Thyroid gland (tissue), 4 donors: ENCODE results near the gene CLEC18B. TPM values are rescaled to one million over a fixed set of nuclear protein-coding genes. Genes with fewer than 3 reads are reported as not detected.
"Not testable (repeated sequence)": the region's sequence is repeated elsewhere in the genome, so short reads cannot be mapped to it uniquely, and the experiment has no call there.

Source experiments
- DNase-seq, 2 donors: peaks; one replicate each; pipeline ENCODE4 v3.0.0-alpha.2; 2019
- H3K27ac ChIP-seq, 3 donors: fragments of 200-600 bp; sonication (generic); 1 replicate in 2 of 3; 2 replicates in 1 of 3; pipeline ENCODE4 v1.5.1; 2016 to 2019; ENCODE audit warnings: mild to moderate bottlenecking in 1 of 3, moderate library complexity in 1 of 3
- H3K27me3 ChIP-seq: fragments of 200-600 bp; sonication (generic); one replicate; pipeline ENCODE4 v1.5.1; 2019
- H3K36me3 ChIP-seq, 2 donors: fragments of 200-600 bp; sonication (generic); one replicate each; pipeline ENCODE4 v1.5.1; 2016 to 2019
- H3K4me1 ChIP-seq, 2 donors: fragments of 200-600 bp; sonication (generic); one replicate each; pipeline ENCODE4 v1.5.1; 2017 to 2019
- H3K4me3 ChIP-seq, 3 donors: fragments of 200-600 bp; sonication (generic); replicated peaks in 1 of 3; 1 replicate in 2 of 3; 2 replicates in 1 of 3; pipeline ENCODE4 v1.5.1; 2016; ENCODE audit warnings: mild to moderate bottlenecking in 1 of 3
- H3K9me3 ChIP-seq: fragments of 200-600 bp; sonication (generic); one replicate; pipeline ENCODE4 v1.5.1; 2017
- POLR2A ChIP-seq, 2 donors: fragments of 450-650 bp; IDR thresholded peaks; one replicate each; pipeline ENCODE4 v1.6.1; 2017; ENCODE audit warnings: antibody characterized with exemption in 2 of 2, mild to moderate bottlenecking in 2 of 2, moderate library complexity in 1 of 2
- WGBS, 2 donors: methylation state at CpG; one replicate each; pipeline ENCODE4 v1.1.5; 2017; 5-methylcytosine and 5-hydroxymethylcytosine counted together
- intact Hi-C: fragments of 100-400 bp; cut with DNase I; formaldehyde crosslinking; loops from one replicate; pipeline ENCODE4 v1.15.1; 2023
- total RNA-seq, 4 donors: library from RNA; depleted of rRNA; stranded (reverse); fragments of >200 nt; gene quantifications; one replicate each; pipeline ENCODE4 v1.2.3, GENCODE V29; 2016

The CLEC18B gene
- total RNA-seq, 4 donors from 2014 or later, result 0.67 TPM; not detected in 3

DNA sequence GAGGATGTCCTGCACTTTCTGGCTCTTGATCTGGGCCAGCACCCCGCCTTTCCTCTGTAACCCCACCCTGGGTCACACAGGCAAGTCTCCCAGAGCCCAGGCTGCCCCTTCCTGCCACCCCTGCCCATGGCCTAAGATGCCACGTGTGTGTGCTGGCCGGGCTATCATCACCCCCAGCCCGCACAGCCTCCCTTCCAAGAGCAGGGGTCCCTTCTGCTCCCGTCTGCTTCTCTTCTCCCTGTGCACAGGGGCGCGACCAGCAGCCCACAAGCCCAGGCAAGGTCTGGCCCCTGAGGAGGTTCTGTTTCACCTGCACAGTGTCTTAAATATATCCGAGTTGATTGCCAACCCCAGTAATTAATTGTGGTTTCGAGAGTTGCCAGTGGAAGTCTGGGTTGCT, 10.3 kb downstream of the CLEC18B start:
- H3K4me3 ChIP-seq, H3K9me3 ChIP-seq, H3K4me1 ChIP-seq, H3K36me3 ChIP-seq, H3K27me3 ChIP-seq, intact Hi-C loops, DNase-seq, H3K27ac ChIP-seq: not testable (repeated sequence)
- 94 to 100% methylated on average over 2 to 9 of the region's 9 CpGs for WGBS, 2 donors

DNA sequence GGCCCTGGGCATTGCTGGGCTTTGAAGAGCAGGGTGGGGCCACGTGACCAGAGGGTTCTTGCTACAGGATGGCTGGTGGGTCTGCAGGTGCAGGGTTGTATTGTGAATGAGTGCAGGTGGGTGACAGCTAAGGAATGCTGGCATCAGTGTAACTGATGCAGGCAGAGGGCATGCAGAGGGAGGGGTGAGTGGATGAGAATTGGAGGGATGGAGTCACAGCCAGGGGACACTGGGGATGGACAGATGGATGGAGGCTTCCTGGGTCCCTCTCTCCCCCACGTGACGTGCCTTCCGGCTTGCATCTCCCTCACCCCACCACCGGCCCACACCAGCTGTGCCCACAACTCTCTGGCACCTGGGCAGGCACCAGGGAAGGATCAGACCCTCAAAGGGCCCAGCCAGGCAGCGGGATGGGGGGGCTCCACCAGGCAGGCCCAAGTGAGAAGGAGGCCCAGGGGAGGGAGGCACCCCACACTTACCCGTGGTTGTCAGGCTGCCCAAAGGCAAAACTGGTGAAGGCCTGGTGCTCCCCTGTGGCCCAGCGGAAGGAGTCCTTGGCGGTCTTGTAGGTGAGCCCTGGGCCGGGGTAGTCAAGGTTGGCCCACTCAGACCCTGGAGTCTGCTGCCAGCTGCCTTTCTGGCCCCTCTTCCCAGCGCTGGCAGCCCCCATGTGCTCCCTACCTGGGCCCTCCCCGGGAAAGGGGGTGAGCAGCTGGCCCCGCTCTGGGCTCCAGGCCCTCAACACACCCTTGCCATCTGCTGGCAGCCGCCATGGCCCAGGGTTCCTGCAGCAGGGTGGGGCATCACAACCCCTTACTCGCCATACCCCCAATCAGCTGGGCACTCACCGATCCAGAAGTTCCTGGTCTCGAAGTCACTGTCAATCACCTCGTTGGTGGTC, 11.0 kb downstream of the CLEC18B start:
- DNase-seq, intact Hi-C loops, H3K27ac ChIP-seq, H3K36me3 ChIP-seq, H3K4me3 ChIP-seq, H3K9me3 ChIP-seq, H3K27me3 ChIP-seq, H3K4me1 ChIP-seq: not testable (repeated sequence)
- WGBS, 2 donors, result 84 to 85% methylated on average over 7 to 10 of the region's 18 CpGs

DNA sequence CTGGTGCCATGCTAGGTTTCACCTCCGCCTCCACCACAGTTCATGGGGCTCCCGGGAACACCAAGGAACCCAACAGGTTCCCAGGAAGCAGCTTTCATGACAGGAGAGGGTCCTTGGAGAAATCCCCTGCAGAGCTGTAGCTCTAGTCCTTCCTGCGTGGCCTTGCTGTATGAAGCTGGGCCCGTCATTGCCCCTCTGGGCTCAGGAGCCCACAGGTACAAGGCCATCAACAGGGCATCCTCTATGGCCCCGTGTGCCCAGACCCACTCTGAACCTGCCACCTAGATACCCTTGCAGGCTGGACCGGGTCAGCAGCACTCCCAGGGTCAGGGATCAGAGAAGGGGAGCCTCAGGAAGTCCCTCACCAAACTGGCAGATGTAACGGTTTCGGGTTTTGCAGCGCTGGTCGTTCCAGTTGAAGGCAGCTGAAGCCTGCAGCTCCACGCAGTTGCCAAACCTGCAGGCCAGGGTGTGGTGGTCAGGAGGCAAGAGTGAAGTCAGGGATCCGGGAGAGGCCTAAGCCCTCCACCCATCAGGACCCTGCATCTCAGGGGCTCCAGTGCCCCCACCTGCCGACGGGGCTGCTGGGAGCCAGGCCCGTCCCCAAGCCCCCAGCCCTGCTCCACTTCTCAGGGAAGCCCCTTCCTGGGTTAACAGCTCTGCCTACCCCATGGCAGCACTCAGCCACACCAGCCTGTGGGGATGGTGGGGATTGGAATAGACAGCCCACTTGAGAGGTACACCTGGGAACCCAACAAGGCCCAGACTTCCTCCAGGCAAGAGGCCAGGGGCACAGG, 11.9 kb downstream of the CLEC18B start:
- WGBS, 2 donors, result 77 to 98% methylated on average over 3 to 6 of the region's 15 CpGs
- H3K36me3 ChIP-seq, H3K27ac ChIP-seq, H3K27me3 ChIP-seq, H3K4me3 ChIP-seq, H3K4me1 ChIP-seq, intact Hi-C loops, H3K9me3 ChIP-seq, DNase-seq: not testable (repeated sequence)

DNA sequence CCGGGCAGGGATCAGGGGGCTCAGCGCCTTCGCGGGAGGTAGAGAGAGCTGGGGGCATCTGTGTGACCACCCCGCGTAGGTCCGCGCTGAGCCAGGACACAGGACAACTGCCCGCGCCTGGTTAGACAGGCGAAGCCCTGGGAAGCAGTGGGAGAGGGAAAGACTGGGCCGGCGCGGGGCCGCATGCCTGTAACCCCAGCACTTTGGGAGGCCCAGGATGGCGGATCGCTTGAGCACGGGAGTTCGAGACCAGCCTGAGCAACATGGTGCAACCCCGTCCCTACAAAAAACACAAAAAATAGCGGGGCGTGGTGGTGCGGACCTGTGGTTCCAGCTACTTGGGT, 13.9 kb downstream of the CLEC18B start:
- DNase-seq, result peak; percentile 44 to 54
- H3K4me1 ChIP-seq, H3K27me3 ChIP-seq, intact Hi-C loops, H3K36me3 ChIP-seq, H3K9me3 ChIP-seq: not testable (repeated sequence)
- Histone ChIP-seq H3K27ac (peak overlapping the region; percentile 73 to 79 (median 78)), H3K4me3 (peak overlapping the region in 1 of 3 donors; percentile 28)
- WGBS, 2 donors, result 8 to 31% methylated on average over 10 to 13 of the region's 23 CpGs

DNA sequence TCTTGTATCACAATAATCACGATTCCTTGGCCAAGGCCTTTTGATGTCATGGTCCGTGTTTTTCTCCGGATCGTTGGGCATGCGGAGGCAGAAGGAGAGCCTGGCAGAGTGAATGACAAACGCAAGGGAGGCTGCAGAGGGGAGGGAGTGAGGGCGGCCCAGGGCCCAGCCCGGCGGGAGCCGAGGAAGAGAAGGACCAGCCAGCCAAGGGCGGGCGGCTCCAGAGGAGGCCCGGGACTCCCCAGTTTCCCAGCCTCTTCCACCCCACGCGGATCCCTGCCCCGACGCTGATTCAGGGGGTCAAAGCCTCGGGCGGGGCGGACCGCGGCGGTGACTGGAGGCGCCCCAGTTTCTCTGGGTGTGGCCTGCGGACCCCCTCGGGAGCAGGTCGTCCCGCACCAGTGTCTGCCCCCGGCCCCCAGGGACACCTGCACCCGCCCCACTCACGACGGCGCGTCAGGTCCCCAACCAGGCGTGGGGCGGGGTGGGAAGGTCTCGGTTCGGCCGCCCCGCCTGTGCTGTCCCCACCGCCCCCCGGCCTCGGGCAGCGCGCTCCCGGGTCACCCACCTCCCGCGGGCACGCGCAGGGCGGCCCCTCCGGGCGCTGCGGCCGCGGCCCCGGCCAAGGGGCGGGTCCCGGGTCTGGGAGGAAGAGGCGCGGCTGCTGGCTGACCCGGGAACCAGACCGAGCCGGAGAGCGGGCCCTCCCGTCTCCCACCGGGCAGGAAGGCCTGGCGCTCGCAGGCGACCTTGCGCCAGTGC, 14.5 kb downstream of the CLEC18B start:
- H3K27ac ChIP-seq, result peak overlapping the region; percentile 73 to 79 (median 78)

DNA sequence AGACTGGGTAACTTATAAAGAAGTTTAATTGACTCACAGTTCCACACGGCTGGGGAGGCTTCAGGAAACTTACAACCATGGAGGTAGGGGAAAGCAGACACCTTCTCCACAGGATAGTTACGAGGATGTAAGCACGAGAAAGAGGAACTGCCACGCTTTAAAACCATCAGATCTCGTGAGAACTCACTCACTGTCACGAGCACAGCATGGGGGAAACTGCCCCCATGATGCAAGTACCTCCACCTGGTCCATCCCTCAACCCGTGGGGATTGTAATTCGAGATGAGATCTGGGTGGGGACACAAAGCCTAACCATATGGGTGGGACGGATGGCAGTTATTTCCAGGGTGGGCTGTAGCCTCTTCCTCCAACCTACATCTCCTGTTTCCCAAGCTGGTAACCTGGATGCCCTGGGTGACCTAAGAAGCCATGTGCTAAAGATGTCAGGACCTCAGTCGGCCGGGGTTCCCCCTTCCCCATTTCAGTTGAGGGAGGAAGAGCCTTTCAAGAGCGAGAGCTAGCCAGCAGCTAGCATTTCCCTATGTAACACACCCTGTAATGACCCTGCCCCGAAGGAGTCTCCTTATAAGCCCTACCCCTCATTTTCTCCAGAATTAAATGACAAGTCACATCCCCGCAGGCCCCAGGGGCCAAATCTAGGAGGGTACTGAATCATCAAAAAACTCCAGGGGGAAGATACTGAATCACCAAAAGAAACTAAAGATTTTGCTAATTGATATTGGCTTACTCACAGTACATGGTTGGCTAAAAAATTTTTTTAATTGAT, 16.9 kb downstream of the CLEC18B start:
- H3K36me3 ChIP-seq, H3K4me1 ChIP-seq, H3K4me3 ChIP-seq, DNase-seq, intact Hi-C loops, H3K27ac ChIP-seq, H3K27me3 ChIP-seq, H3K9me3 ChIP-seq: not testable (repeated sequence)
- 62 to 72% methylated on average over 5 to 8 of the region's 14 CpGs for WGBS, 2 donors

More for the DNA sequence above, 14.5 kb downstream of the CLEC18B start:
- peak overlapping the region in 1 of 3 donors; percentile 28 for H3K4me3 ChIP-seq
- intact Hi-C loops, H3K4me1 ChIP-seq, H3K36me3 ChIP-seq, H3K27me3 ChIP-seq, H3K9me3 ChIP-seq: not testable (repeated sequence)
- WGBS, 2 donors, result no CpG with 5 or more reads among the region's 71 CpGs
- TF ChIP-seq POLR2A (IDR thresholded peaks at IDR 0.05), result peak in 1 of 2 donors; percentile 20
- DNase-seq, result peak; percentile 47 to 54

DNA sequence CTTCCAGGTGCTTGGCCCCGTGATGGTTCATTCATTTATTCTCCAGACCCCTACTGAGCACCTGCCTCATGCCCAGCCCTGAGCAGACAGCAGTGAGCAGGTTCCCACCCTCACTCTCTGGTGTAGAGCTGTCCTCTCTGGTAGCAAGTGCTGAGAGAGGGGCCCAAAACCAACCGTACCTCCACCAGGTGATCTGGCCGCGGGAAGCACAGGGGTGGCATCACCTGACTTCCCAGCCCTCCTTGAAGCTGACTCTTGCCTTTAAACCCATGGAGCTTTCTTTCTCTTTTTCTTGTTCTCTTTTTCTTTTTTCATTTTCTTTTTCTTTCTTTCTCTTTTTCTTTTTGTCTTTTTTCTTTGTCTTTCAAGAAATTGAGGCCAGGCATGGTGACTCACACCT, 21.0 kb downstream of the CLEC18B start:
- H3K27me3 ChIP-seq, H3K4me3 ChIP-seq, intact Hi-C loops, H3K9me3 ChIP-seq, DNase-seq, H3K27ac ChIP-seq, H3K36me3 ChIP-seq: not testable (repeated sequence)
- peaks cover 13 to 24% of the 10 kb centered on the region in 2 donors for H3K4me1 ChIP-seq
- 92 to 94% methylated on average over 3 of the region's 4 CpGs for WGBS, 2 donors

DNA sequence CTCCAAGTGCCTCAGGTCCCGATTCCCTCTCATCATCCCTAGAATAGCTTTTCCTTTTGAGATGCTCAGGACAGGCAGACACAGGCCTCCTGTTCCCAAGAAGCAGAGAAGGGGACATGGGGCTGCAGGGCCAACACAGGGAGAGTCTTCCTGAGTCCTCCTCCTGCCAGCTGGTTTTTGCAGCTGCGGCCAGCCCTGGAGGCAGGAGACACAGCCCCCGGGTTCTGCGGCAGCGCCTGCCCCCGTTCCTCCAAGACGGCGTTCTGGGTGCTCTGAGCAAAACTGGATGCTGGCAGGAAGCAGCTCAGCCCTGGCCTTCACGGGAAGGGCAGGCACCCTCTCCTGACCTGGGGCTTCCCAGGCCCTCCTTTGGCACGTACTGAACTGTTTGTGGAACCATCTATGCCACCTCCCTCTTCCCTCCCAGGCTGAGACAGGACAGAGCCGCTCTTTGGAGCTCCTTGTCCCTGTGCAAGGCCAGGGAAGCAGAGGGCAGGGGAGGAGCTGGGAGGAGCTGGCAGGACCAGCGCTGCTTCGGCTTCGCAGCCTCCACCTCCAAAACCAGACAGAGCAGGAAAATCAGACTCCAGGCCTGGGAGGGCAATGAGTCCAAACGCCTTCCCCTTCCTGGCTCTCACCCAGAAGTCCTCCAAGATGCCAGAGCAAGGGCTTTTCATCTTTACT, 22.9 kb downstream of the CLEC18B start:
- Histone ChIP-seq H3K27ac (peak overlapping the region; percentile 24 to 46 (median 33)), H3K4me1 (peaks cover 13 to 24% of the 10 kb centered on the region in 2 donors)
- H3K4me3 ChIP-seq, H3K36me3 ChIP-seq, intact Hi-C loops, H3K27me3 ChIP-seq, H3K9me3 ChIP-seq: not testable (repeated sequence)
- peak; percentile 80 for DNase-seq
- WGBS, 2 donors, result 42 to 64% methylated on average over 1 to 10 of the region's 15 CpGs

DNA sequence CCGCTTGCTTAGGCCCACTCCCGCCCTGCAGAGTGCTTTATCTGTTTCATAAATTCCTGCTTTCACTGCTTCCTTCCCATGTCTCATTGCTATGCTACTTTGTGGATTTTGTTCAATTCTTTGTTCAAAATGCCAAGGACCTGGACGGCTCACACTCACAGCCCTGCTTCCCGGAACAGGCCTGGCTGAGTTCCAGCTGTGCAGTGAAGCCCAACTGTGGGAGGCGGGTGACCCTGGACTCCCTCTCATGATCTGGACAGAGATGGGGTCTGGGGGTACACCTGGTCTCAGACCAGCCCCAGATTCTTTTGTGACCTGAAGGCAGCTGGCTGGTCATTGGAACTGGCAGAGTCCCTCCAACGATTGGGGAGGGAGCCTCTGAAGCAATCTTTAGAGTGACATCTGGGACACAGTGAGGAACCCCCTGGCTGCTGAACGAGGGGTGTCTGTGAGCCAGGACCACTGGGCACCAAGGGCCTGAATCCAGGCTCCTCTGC, 24.7 kb downstream of the CLEC18B start:
- peak overlapping the region; percentile 69 to 91 (median 74) for H3K27ac ChIP-seq
- intact Hi-C loops, H3K27me3 ChIP-seq, H3K36me3 ChIP-seq, H3K4me3 ChIP-seq, H3K9me3 ChIP-seq: not testable (repeated sequence)
- peaks cover 13 to 24% of the 10 kb centered on the region in 2 donors for H3K4me1 ChIP-seq
- peak; percentile 83 to 88 for DNase-seq
- 14 to 19% methylated on average over 7 of the region's 7 CpGs for WGBS, 2 donors

DNA sequence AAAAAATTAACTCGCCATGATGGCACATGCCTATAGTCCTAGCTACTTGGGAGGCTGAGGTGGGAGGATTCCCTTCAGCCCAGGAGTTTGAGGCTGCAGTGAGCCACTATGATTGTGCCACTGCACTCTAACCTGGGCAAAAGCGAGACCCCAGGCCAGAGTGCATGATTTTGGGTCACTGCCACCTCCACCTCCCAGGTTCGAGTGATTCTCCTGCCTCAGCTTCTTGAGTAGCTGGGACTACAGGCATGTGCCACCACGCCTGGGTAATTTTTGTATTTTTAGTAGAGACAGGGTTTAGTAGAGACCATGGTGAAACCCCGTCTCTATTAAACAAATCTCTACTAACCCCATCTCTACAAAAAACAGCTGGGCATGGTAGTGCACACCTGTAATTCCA, 26.7 kb downstream of the CLEC18B start:
- H3K27me3 ChIP-seq, H3K27ac ChIP-seq, H3K4me3 ChIP-seq, intact Hi-C loops, H3K36me3 ChIP-seq, H3K9me3 ChIP-seq: not testable (repeated sequence)
- peaks cover 13 to 24% of the 10 kb centered on the region in 2 donors for H3K4me1 ChIP-seq
- 30 to 38% methylated on average over 3 to 5 of the region's 5 CpGs for WGBS, 2 donors
- DNase-seq, result peak; percentile 45 to 48

DNA sequence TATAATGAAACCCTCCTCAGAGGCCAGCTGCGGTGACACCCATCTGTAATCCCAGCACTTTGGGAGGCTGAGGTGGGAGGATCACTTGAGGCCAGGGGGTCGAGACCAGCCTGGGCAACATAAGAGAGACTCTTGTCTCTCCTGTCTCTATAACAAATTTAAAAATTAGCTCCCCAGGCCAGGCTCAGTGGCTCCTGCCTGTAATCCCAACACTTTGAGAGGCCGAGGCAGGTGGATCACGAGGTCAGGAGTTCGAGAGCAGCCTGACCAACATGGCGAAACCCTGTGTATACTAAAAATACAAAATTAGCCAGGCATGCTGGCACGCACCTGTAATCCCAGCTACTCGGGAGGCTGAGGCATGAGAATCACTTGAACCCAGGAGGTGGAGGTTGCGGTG, 27.1 kb downstream of the CLEC18B start:
- H3K36me3 ChIP-seq, intact Hi-C loops, H3K27me3 ChIP-seq, H3K9me3 ChIP-seq, H3K27ac ChIP-seq, DNase-seq, H3K4me3 ChIP-seq: not testable (repeated sequence)
- peaks cover 13 to 24% of the 10 kb centered on the region in 2 donors for H3K4me1 ChIP-seq
- WGBS, 2 donors, result 79 to 88% methylated on average over 9 of the region's 9 CpGs
